Cardiac fibroblast (primary cell): ENCODE results near the gene USP21.

Source experiments
- DNase-seq, 2 donors: peaks; one replicate each; pipeline versions ENCODE4 v3.0.0 to v3.0.0-alpha.2; 2010; ENCODE audit warnings: low read depth in 2 of 2
- H3K4me3 ChIP-seq, 2 donors: replicated peaks in 1 of 2; 1 replicate in 1 of 2; 2 replicates in 1 of 2; pipeline ENCODE4 v1.5.1; 2011; ENCODE audit warnings: low read depth in 2 of 2, low read length in 2 of 2, mild to moderate bottlenecking in 2 of 2, moderate library complexity in 1 of 2
- CTCF ChIP-seq: IDR thresholded peaks from one replicate; pipeline ENCODE4 v1.5.1; 2011; ENCODE audit warnings: low read depth, mild to moderate bottlenecking, low read length, inconsistent platforms

The USP21 gene

GRCh38 chr1:161128591-161129420, 30.5 kb upstream of the USP21 start:
- no peak overlapping the region for H3K4me3 ChIP-seq
- DNase-seq: no peak
- no peak for TF ChIP-seq CTCF

- H3K4me3 ChIP-seq: no peak overlapping the region
- no peak for DNase-seq
- TF ChIP-seq CTCF: no peak
These were observed 29.0 kb upstream of the USP21 start for GRCh38 chr1:161130266-161130665.

GRCh38 chr1:161131523-161132409, 27.5 kb upstream of the USP21 start:
- H3K4me3 ChIP-seq: peak overlapping the region; percentile 93 to 97
- peak; percentile 27 to 49 for DNase-seq
- no peak for TF ChIP-seq CTCF

- H3K4me3 ChIP-seq: peak within 1 kb of the TSS; percentile 93 to 97
- no peak for TF ChIP-seq CTCF
These were observed 26.7 kb upstream of the USP21 start, which contains the start of gene DEDD for GRCh38 chr1:161132410-161133219. Gene DEDD (minus strand): TSS chr1:161132667. CDS start chr1:161124462, 8,205 bp downstream.

GRCh38 chr1:161133220-161133740, 26.0 kb upstream of the USP21 start:
- no peak for TF ChIP-seq CTCF
- peak; percentile 18 to 24 for DNase-seq
- H3K4me3 ChIP-seq: peak overlapping the region; percentile 93 to 97

More at GRCh38 chr1:161132410-161133219, 26.7 kb upstream of the USP21 start, which contains the start of gene DEDD:
- peak; percentile 96 to 98 for DNase-seq

- no peak for DNase-seq
- TF ChIP-seq CTCF: no peak
- H3K4me3 ChIP-seq: no peak overlapping the region
These were observed 21.4 kb upstream of the USP21 start for GRCh38 chr1:161137881-161138280.
